ENCODE results near the gene FSCN2. TPM values are rescaled to one million over a fixed set of nuclear protein-coding genes. Genes with fewer than 3 reads are reported as not detected.

Gene FSCN2
- total RNA-seq, 1 donor from 2014 or later, result 3.6 TPM

- peaks cover 50% of the 10 kb centered on the region for H3K4me1 ChIP-seq
- H3K27me3 ChIP-seq, result no peaks in the 10 kb centered on the region
- H3K27ac ChIP-seq, result peak overlapping the region; percentile 98
- H3K4me3 ChIP-seq, result no peak overlapping the region
- TF ChIP-seq CTCF (IDR thresholded peaks at IDR 0.05), result no peak
- DNase-seq, result no peak
- ATAC-seq, result no peak
- peaks cover 2% of the 10 kb centered on the region for H3K36me3 ChIP-seq
- intact Hi-C loops (cut with DNase I), result no loop called here
- H3K9me3 ChIP-seq, result no peaks in the 10 kb centered on the region
Measured at GRCh38 chr17:81517009-81517338, 11.2 kb upstream of the FSCN2 start.

GRCh38 chr17:81517339-81518112 lies 10.7 kb upstream of the FSCN2 start:
- intact Hi-C loops (cut with DNase I), result no loop called here
- Histone ChIP-seq H3K27ac (peak overlapping the region; percentile 98), H3K4me1 (peaks cover 50% of the 10 kb centered on the region), H3K27me3 (no peaks in the 10 kb centered on the region), H3K4me3 (no peak overlapping the region), H3K36me3 (no peaks in the 10 kb centered on the region), H3K9me3 (no peaks in the 10 kb centered on the region)
- TF ChIP-seq CTCF (IDR thresholded peaks at IDR 0.05), result no peak
- no peak for ATAC-seq
- DNase-seq, result peak; percentile 62

- ATAC-seq, result no peak
- Histone ChIP-seq H3K4me1 (peaks cover 50% of the 10 kb centered on the region), H3K4me3 (peak overlapping the region; percentile 53), H3K9me3 (no peaks in the 10 kb centered on the region), H3K36me3 (no peaks in the 10 kb centered on the region), H3K27me3 (peaks cover 1% of the 10 kb centered on the region), H3K27ac (peak overlapping the region; percentile 53)
- TF ChIP-seq CTCF (IDR thresholded peaks at IDR 0.05), result no peak
- DNase-seq, result no peak
- intact Hi-C loops (cut with DNase I), result no loop called here
Measured at GRCh38 chr17:81518113-81518784, 9.9 kb upstream of the FSCN2 start.

- H3K4me3 ChIP-seq, result peak overlapping the region; percentile 53
- H3K36me3 ChIP-seq, result no peaks in the 10 kb centered on the region
- peak overlapping the region; percentile 53 for H3K27ac ChIP-seq
- H3K27me3 ChIP-seq, result peaks cover 7% of the 10 kb centered on the region
- peak; percentile 60 for ATAC-seq
- peaks cover 46% of the 10 kb centered on the region for H3K4me1 ChIP-seq
- intact Hi-C loops (cut with DNase I), result no loop called here
- H3K9me3 ChIP-seq, result no peaks in the 10 kb centered on the region
- DNase-seq, result peak; percentile 84
- TF ChIP-seq CTCF (IDR thresholded peaks at IDR 0.05), result no peak
Measured at GRCh38 chr17:81518785-81519283, 9.3 kb upstream of the FSCN2 start.

GRCh38 chr17:81519284-81520020 lies 8.7 kb upstream of the FSCN2 start:
- intact Hi-C loops (cut with DNase I), result no loop called here

More at GRCh38 chr17:81519284-81520020, 8.7 kb upstream of the FSCN2 start:
- Histone ChIP-seq H3K36me3 (no peaks in the 10 kb centered on the region), H3K27me3 (peaks cover 13% of the 10 kb centered on the region), H3K4me3 (peak overlapping the region; percentile 53), H3K27ac (peak overlapping the region; percentile 53), H3K4me1 (peaks cover 43% of the 10 kb centered on the region), H3K9me3 (no peaks in the 10 kb centered on the region)
- peak; percentile 73 for ATAC-seq
- DNase-seq, result peak; percentile 89
- TF ChIP-seq CTCF (IDR thresholded peaks at IDR 0.05), result peak; percentile 58
